ENCODE results near the gene EPSTI1. TPM values are rescaled to one million over a fixed set of nuclear protein-coding genes. Genes with fewer than 3 reads are reported as not detected.

Gene EPSTI1
- total RNA-seq, 1 donor = 14.9 TPM

DNA sequence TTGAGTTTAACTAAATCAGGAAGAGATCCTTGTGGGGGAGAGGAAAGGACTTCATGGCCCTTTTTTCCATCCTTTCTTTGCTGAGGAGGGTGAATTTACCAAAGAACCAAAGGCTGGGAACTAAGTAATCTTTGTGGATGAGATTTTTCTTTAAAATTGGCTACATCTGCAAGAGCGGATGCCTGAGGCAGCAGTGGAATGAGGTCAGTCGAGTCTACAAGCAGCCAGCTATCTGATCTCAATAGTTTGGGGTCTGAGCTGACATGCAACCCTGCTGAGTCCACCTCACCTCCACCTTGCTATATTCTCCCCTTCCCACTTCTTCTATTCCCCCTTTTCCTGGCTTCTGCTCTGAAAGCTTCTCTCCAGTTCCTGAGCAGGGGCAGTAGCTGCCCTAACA, 27.8 kb upstream of the EPSTI1 start:
- no peak overlapping the region for H3K4me3 ChIP-seq (ENCODE audit: low read length)
- H3K4me1 ChIP-seq (ENCODE audit: insufficient read depth, low read length) = peaks cover 16% of the 10 kb centered on the region
- H3K9me3 ChIP-seq (ENCODE audit: low read depth, low read length) = no peaks in the 10 kb centered on the region
- H3K27me3 ChIP-seq (ENCODE audit: insufficient read depth, low read length) = no peaks in the 10 kb centered on the region

DNA sequence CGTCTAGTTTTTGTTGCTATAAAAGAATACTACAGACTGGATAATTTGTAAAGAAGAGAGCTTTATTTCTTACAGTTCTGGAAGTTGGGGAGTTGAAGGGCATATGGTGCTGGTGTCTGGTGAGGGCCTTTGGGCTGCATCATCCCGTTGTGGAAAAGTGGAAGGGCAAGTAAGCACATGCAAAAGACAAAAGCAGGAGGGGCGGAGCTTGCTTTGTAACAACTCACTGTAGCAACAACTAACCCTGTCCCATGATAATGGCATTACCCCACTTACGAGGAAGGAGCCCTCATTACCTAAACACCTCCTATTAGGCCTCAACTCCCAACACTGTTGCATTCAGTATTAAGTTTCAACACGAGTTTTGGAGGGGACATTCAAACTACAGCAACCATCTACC, 24.2 kb upstream of the EPSTI1 start:
- no peaks in the 10 kb centered on the region for H3K27me3 ChIP-seq (ENCODE audit: insufficient read depth, low read length)
- H3K4me1 ChIP-seq (ENCODE audit: insufficient read depth, low read length) = no peaks in the 10 kb centered on the region
- H3K4me3 ChIP-seq (ENCODE audit: low read length) = no peak overlapping the region
- no peaks in the 10 kb centered on the region for H3K9me3 ChIP-seq (ENCODE audit: low read depth, low read length)

DNA sequence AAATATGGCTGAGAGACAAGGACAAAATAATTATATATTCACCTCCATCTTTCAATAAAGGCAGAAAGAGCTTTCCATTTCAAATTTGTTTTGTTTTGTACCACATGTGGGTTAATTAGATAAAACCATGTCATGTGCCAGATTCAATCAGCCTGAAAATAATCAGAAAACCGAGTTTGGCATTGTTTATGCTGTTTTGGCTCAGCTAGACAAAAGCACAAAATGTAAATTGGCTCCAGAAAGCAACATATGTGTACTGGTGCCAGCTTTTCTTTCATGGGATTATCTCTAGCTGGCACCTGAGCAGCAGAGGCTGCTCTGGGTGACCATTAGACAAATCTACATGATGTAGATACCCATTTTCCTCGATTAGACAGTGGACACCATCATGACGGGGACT, 22.1 kb upstream of the EPSTI1 start:
- H3K4me3 ChIP-seq (ENCODE audit: low read length) = no peak overlapping the region
- H3K9me3 ChIP-seq (ENCODE audit: low read depth, low read length) = no peaks in the 10 kb centered on the region
- no peaks in the 10 kb centered on the region for H3K27me3 ChIP-seq (ENCODE audit: insufficient read depth, low read length)
- no peaks in the 10 kb centered on the region for H3K4me1 ChIP-seq (ENCODE audit: insufficient read depth, low read length)

DNA sequence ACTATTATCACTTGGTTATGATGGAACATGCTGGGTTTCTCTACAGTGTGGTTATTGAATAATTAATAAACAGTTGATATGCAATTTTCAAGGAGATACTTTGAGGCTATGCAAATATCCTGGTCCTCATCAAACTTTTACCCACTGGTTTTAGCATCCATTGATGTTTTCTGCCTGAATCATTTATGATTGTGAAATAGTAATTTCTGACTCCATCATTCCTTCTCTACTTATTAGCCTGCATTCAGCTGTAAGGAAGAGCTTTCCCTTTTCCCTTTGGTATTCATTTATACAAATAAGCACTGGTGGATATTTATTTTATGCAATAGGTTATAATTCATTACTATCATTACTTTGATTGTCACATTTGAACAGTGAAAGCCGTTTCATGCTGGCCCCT, 17.5 kb upstream of the EPSTI1 start:
- Histone ChIP-seq H3K27me3 (ENCODE audit: insufficient read depth, low read length) (no peaks in the 10 kb centered on the region), H3K4me1 (ENCODE audit: insufficient read depth, low read length) (no peaks in the 10 kb centered on the region), H3K4me3 (ENCODE audit: low read length) (no peak overlapping the region), H3K9me3 (ENCODE audit: low read depth, low read length) (no peaks in the 10 kb centered on the region)

DNA sequence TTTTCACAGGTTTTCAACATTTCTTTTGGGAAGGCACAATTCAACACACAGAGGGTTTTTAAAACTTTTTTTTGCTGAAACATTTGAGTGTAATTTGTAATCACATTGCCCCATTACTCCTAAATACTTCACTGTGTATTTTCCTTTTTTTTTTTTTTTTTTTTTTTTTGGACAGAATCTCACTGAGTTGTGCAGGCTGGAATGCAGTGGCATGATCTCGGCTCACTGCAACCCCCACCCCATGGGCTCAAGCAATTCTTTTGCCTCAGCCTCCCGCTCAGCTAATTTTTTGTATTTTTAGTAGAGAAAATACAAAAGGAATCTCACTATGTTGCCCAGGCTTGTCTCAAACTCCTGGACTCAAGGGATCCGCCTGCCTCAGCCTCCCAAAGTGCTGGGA, 16.6 kb upstream of the EPSTI1 start:
- H3K4me3 ChIP-seq (ENCODE audit: low read length) = no peak overlapping the region
- no peaks in the 10 kb centered on the region for H3K27me3 ChIP-seq (ENCODE audit: insufficient read depth, low read length)
- H3K9me3 ChIP-seq (ENCODE audit: low read depth, low read length) = no peaks in the 10 kb centered on the region
- no peaks in the 10 kb centered on the region for H3K4me1 ChIP-seq (ENCODE audit: insufficient read depth, low read length)

DNA sequence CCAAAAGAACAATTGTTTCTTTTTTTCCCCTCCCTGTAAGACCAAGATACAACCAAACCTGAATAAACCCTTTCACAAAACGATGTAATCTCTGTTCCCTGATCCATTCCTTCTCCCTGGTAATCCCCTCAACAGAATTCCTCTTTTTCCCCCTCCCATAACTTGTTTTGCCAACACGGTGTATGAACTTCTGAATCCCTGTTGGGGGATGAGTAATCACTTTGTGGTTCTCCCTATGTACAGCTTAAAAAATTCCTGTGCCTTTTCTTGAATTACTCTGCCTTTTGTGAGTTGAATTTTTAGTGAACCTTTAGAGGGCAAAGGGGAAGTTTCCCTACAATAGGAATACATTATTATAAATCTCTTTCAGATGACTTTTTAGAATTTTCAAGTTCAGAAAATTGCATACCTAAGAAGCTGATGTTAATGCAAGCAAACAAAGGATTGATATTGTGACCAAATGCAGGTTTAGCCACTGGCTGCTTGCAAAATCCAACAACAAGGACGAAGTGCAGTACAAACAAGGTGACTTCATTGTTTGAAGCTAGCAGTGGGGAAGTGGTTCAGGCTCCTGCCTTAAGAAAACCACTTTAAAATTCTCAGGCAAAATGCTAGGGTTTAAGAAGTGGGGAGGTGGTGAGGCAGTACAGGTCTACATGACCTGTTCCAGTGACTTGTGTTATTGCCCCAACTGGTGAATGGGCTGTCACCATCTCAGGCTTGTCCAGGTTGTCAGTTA, 15.0 kb upstream of the EPSTI1 start:
- Histone ChIP-seq H3K4me1 (ENCODE audit: insufficient read depth, low read length) (no peaks in the 10 kb centered on the region), H3K9me3 (ENCODE audit: low read depth, low read length) (no peaks in the 10 kb centered on the region), H3K4me3 (ENCODE audit: low read length) (no peak overlapping the region)

DNA sequence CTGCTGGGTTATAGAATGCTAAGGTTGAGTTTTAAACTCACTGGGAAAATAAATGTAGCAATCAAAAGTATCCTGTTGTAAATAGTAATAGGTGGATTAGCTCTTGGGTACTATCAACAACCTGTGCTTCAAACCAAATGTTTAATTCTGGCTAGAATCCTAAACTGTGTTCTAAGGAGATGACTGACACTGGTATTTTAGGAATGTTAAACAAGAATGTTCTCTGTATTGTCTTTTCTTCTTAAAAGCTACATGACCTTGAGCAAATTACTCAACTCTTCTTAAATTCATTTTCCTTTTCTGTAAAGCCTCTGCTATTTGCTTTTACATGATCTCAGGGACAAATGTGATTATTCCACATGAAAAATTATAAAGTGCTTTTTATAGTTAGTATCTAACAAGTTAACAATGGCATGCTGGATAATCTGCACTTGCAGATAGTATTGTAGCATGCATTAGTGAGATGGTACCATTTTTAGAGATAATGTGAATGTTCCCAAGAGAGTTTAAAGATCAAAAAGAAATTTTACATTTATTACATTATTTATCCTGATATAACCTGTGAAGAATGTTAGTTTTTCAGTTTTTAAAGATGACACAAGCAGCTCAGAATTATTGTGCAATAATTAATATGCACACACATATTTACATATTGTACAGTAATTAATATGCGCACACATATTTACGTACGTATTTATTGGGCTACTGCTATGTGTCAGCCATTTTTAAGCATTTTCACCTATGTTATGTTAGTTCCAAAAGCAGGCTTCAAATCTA, 13.6 kb upstream of the EPSTI1 start:
- H3K4me1 ChIP-seq (ENCODE audit: insufficient read depth, low read length) = peaks cover 4% of the 10 kb centered on the region
- H3K27me3 ChIP-seq (ENCODE audit: insufficient read depth, low read length) = no peaks in the 10 kb centered on the region
- no peak overlapping the region for H3K4me3 ChIP-seq (ENCODE audit: low read length)
- H3K9me3 ChIP-seq (ENCODE audit: low read depth, low read length) = no peaks in the 10 kb centered on the region

More for the DNA sequence above, 15.0 kb upstream of the EPSTI1 start:
- no peaks in the 10 kb centered on the region for H3K27me3 ChIP-seq (ENCODE audit: insufficient read depth, low read length)

DNA sequence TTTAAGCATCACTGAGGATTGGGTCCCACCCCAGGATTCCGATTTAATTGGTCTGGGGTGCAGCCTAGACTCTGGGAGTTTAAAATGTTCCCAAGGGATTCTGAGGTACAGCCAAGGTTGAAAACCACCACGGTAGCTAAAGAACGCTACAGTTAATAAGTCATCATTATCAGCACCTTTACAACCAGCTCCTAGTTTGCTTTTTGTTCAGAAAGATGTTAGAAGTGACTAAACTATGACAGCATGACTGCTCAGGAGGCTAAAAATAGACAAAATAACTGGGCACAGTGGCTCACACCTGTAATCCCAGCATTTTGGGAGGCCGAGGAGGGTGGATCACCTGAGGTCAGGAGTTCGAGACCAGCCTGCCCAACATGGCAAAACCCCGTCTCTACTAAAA, 11.7 kb upstream of the EPSTI1 start:
- Histone ChIP-seq H3K4me1 (ENCODE audit: insufficient read depth, low read length) (peaks cover 4% of the 10 kb centered on the region), H3K4me3 (ENCODE audit: low read length) (no peak overlapping the region), H3K27me3 (ENCODE audit: insufficient read depth, low read length) (no peaks in the 10 kb centered on the region), H3K9me3 (ENCODE audit: low read depth, low read length) (no peaks in the 10 kb centered on the region)

DNA sequence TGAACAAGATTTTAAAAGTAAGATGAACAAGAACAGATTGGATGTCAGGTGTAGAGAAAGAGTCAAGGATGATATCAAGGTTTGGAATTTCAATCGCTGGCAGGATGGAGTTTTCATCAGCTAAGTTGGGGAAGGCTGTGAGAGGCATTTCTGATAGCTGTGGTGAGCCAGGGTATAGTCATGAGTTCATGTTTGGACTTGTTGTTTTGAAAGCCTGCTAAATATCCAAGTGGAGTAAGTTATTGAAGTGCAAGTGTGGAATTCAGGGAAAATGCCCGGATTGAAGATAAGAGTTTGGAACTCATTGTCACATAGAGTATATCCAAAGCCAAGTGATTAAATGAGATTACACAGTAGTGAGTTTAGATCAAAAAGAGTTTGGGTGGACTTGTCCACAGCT, 11.0 kb upstream of the EPSTI1 start:
- H3K9me3 ChIP-seq (ENCODE audit: low read depth, low read length) = no peaks in the 10 kb centered on the region
- no peak overlapping the region for H3K4me3 ChIP-seq (ENCODE audit: low read length)
- no peaks in the 10 kb centered on the region for H3K27me3 ChIP-seq (ENCODE audit: insufficient read depth, low read length)
- H3K4me1 ChIP-seq (ENCODE audit: insufficient read depth, low read length) = peaks cover 4% of the 10 kb centered on the region

DNA sequence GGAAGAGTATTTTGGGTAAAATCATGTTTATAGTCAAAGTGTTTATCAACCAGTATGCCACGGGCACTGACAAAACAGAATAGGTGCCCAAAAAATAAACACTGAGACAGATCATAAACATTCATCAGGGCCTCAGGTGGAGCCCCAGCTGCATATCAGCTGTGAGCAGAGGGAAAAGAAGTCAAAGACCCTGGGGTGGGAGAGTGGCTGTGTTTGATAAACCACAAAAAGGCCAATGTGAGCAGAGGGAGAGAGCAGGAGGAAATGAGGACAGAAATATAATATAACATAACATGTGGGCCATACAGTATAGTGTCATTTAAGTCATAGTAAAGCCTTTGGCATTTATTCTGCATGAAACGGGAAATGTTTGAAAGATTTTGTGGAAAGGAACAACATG, 10.0 kb upstream of the EPSTI1 start:
- H3K4me3 ChIP-seq (ENCODE audit: low read length) = no peak overlapping the region
- H3K4me1 ChIP-seq (ENCODE audit: insufficient read depth, low read length) = peaks cover 4% of the 10 kb centered on the region
- no peaks in the 10 kb centered on the region for H3K9me3 ChIP-seq (ENCODE audit: low read depth, low read length)
- no peaks in the 10 kb centered on the region for H3K27me3 ChIP-seq (ENCODE audit: insufficient read depth, low read length)

DNA sequence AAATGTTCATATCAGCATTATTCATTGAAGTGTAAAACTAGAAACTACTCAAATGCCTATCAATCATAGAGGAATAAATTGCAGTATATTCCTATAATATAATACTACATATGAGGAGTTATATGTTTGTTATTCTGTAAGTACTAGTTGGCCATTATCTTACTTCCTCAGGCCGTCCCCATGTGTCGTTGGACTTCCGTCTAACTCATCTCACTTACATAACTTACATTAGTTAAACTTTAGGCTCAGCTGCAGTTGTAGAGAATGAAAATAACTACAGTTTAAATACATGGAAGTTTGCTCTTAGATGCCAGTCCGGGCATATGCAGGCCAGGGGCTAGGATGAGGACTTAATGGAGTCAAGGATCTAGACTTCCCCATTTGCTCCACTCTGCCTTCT, 8.6 kb upstream of the EPSTI1 start:
- H3K4me3 ChIP-seq (ENCODE audit: low read length) = no peak overlapping the region
- no peaks in the 10 kb centered on the region for H3K9me3 ChIP-seq (ENCODE audit: low read depth, low read length)
- H3K27me3 ChIP-seq (ENCODE audit: insufficient read depth, low read length) = no peaks in the 10 kb centered on the region
- peaks cover 7% of the 10 kb centered on the region for H3K4me1 ChIP-seq (ENCODE audit: insufficient read depth, low read length)

DNA sequence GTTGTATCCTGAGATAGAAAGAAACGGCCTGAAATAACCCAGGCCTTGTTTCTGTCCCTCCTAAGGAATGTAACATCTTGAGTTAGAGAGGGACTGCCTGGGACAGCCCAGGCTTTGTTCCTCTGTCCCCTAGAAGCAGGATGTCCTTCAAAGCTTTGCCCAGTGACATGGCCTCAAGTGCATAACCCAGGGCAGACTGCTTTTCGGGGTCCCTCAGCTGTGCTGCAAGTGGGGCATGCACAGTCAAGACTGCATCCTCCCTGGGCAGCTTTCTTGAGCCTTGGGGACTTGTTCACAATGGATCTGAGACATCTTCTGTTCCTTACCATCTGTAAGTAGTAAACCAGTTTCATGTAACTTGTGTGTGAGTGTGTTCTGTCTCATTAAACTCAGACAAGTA, 7.5 kb upstream of the EPSTI1 start:
- peaks cover 7% of the 10 kb centered on the region for H3K4me1 ChIP-seq (ENCODE audit: insufficient read depth, low read length)
- H3K9me3 ChIP-seq (ENCODE audit: low read depth, low read length) = no peaks in the 10 kb centered on the region
- H3K4me3 ChIP-seq (ENCODE audit: low read length) = no peak overlapping the region
- H3K27me3 ChIP-seq (ENCODE audit: insufficient read depth, low read length) = no peaks in the 10 kb centered on the region

DNA sequence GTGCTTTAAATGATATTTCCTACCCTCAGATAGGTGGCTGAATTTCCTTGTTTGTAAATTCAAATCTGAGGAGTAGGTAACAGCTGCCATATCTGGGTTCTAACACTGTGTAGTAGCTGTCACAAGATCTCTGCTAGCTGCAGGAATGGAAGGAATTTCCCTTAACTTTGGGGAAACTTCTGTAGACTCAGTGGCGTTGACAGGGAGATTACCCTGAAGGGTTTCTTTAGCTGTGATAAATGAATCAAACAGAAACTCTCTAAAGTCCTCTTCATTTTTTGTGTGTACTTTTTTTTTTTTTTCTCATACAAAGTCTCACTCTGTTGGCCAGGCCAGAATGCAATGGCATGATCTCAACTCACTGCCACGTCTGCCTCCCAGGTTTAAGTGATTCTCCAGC, 5.3 kb upstream of the EPSTI1 start:
- peaks cover 15% of the 10 kb centered on the region for H3K4me1 ChIP-seq (ENCODE audit: insufficient read depth, low read length)
- no peaks in the 10 kb centered on the region for H3K27me3 ChIP-seq (ENCODE audit: insufficient read depth, low read length)
- H3K4me3 ChIP-seq (ENCODE audit: low read length) = no peak overlapping the region
- H3K9me3 ChIP-seq (ENCODE audit: low read depth, low read length) = no peaks in the 10 kb centered on the region

DNA sequence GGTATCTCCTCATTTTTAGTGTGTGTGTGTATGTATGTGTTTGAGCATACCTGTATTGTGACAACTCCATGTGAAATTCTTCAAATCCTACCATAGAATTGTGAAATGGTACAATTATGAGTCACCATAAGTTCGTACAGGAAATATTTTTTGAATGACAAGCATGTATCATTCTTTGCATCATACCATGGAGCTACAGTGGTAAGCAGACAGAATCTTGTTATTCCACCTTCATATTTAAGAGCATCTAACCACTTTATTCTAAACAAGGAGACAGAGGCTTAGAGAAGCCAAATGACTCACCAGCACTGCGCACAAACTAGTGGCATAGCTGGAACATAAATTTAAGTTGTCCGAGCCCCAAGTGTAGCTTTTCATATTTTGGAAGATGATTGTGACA, 4.5 kb upstream of the EPSTI1 start:
- no peaks in the 10 kb centered on the region for H3K9me3 ChIP-seq (ENCODE audit: low read depth, low read length)
- H3K4me1 ChIP-seq (ENCODE audit: insufficient read depth, low read length) = peaks cover 16% of the 10 kb centered on the region
- no peak overlapping the region for H3K4me3 ChIP-seq (ENCODE audit: low read length)
- no peaks in the 10 kb centered on the region for H3K27me3 ChIP-seq (ENCODE audit: insufficient read depth, low read length)

DNA sequence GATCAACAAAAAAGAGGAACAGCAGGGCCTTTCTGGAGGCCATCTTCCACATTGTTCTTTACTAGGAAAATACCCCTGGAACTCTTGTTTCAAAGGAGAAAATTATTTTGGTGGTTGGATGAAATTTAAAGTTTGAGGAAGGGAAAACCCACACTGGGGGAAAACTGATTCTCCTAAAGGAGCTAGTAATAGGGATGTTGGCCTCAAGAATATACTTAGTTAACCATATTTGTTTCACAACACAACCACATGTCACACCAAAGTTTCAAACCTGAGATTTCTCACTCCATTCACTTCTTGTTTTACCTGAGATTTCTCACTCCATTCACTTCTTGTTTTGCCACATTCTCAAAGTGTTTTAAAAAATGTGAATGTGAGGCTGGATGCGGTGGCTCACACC, 2.8 kb upstream of the EPSTI1 start:
- Histone ChIP-seq H3K27me3 (ENCODE audit: insufficient read depth, low read length) (no peaks in the 10 kb centered on the region), H3K4me1 (ENCODE audit: insufficient read depth, low read length) (peaks cover 30% of the 10 kb centered on the region), H3K9me3 (ENCODE audit: low read depth, low read length) (no peaks in the 10 kb centered on the region), H3K4me3 (ENCODE audit: low read length) (no peak overlapping the region)

DNA sequence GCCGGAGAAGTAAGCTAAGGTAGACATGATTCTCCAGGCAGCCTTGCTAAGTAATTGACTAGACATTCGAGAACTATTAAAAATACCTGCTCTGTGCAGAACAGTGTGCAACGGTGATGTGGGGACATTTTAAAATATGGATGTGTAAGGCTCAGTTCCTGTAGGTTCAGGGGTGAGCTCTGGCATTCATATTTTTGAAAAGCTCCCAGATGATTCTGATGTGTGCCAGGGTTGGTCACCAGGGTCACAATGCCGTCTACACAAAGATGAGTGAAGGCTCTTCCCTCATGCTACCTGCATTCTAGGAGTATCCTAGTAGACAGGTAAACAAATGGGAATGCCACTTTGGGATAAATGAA, 702 bp upstream of the EPSTI1 start:
- Histone ChIP-seq H3K27me3 (ENCODE audit: insufficient read depth, low read length) (no peaks in the 10 kb centered on the region), H3K4me3 (ENCODE audit: low read length) (peak overlapping the region; percentile 87), H3K4me1 (ENCODE audit: insufficient read depth, low read length) (peaks cover 45% of the 10 kb centered on the region), H3K9me3 (ENCODE audit: low read depth, low read length) (no peaks in the 10 kb centered on the region)
